OCI-LY3 (cell line): ENCODE measurements around the gene AATF.

Experiments used
- H2AFZ ChIP-seq: fragments of 200-600, 300-600 bp; shearing (Covaris generic); 2 replicates; pipeline ENCODE4 v1.6.0; 2014; ENCODE audit warnings: antibody characterized with exemption, low read depth, low read length
- H3K27ac ChIP-seq: fragments of 200-600, 300-600 bp; sonication (generic); 2 replicates; pipeline ENCODE4 v1.5.1; 2014; ENCODE audit warnings: mild to moderate bottlenecking, low read length, moderate library complexity, mixed read lengths
- H3K27me3 ChIP-seq: fragments of 200-600, 300-600 bp; sonication (generic); 2 replicates; pipeline ENCODE4 v1.6.1; 2014; ENCODE audit warnings: low read depth, low read length, mixed read lengths
- H3K36me3 ChIP-seq: fragments of 200-600, 300-600 bp; sonication (generic); replicated peaks from 2 replicates; pipeline ENCODE3; 2014; ENCODE audit warnings: low read depth, low read length, mixed read lengths
- H3K4me1 ChIP-seq: fragments of 300-600, 200-600 bp; sonication (generic); 2 replicates; pipeline ENCODE4 v1.6.1; 2014; ENCODE audit warnings: low read length, mixed read lengths
- H3K4me2 ChIP-seq: fragments of 200-600, 300-600 bp; sonication (generic); 2 replicates; pipeline ENCODE4 v1.6.1; 2014; ENCODE audit warnings: low read length, mixed read lengths
- H3K4me3 ChIP-seq: fragments of 300-600, 200-600 bp; sonication (generic); 2 replicates; pipeline ENCODE4 v1.5.1; 2014; ENCODE audit warnings: antibody characterized with exemption, mild to moderate bottlenecking, low read length, moderate library complexity
- H3K79me2 ChIP-seq: fragments of 300-600, 200-600 bp; shearing (Covaris generic); 2 replicates; pipeline ENCODE4 v1.6.1; 2014; ENCODE audit warnings: mild to moderate bottlenecking, low read length, mixed read lengths
- H3K9ac ChIP-seq: fragments of 300-600, 200-600 bp; shearing (Covaris generic); 2 replicates; pipeline ENCODE4 v1.6.0; 2014; ENCODE audit warnings: mild to moderate bottlenecking, low read length, moderate library complexity
- H3K9me3 ChIP-seq: fragments of 200-600, 300-600 bp; shearing (Covaris generic); 2 replicates; pipeline ENCODE4 v1.6.1; 2014; ENCODE audit warnings: low read length, mixed read lengths; ENCODE audit not compliant: insufficient read depth
- H4K20me1 ChIP-seq: fragments of 200-600, 300-600 bp; sonication (generic); 2 replicates; pipeline ENCODE4 v1.6.1; 2016; ENCODE audit warnings: low read length, mixed read lengths; ENCODE audit not compliant: insufficient read depth
- CTCF ChIP-seq: fragments of 200-600, 300-600 bp; sonication (generic); IDR thresholded peaks from 2 replicates; pipeline ENCODE4 v1.5.1; 2014; ENCODE audit warnings: antibody characterized with exemption, low read length, low read depth
- EZH2phosphoT487 ChIP-seq: fragments of 200-600 bp; shearing (Covaris generic); IDR thresholded peaks from 2 replicates; pipeline ENCODE4 v1.6.1; 2018; ENCODE audit warnings: antibody characterized with exemption, mixed run types, low read depth

AATF gene

DNA sequence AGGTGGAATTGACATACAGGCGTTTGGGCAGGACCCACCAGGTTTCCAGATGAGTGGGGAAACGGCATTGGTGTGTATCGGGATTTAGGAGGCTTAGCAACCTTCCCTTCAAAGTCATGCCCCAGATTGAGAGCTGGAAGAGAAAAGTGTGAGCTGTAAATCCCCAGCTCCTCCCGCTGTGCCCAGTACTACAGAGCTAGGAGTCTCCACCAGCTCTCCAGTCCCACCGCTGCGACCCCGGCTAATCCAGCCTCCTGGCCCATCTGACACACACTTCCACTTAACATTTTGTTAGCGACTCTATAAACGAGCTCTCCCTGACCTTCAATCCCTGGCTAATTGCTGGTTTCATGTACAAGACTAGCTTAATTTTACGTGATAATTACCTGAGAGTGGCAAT, 41.3 kb upstream of the AATF start:
- Histone ChIP-seq H3K9ac (no peak overlapping the region), H3K79me2 (no peaks in the 10 kb centered on the region), H2AFZ (no peak overlapping the region), H3K27me3 (peaks cover 33% of the 10 kb centered on the region), H3K27ac (no peak overlapping the region), H3K36me3 (no peaks in the 10 kb centered on the region), H3K9me3 (no peaks in the 10 kb centered on the region), H3K4me1 (no peaks in the 10 kb centered on the region), H3K4me2 (no peak overlapping the region), H4K20me1 (no peaks in the 10 kb centered on the region), H3K4me3 (no peak overlapping the region)
- TF ChIP-seq CTCF (no peak), EZH2phosphoT487 (no peak)

- Histone ChIP-seq H2AFZ (no peak overlapping the region), H3K4me3 (no peak overlapping the region), H3K9ac (no peak overlapping the region), H3K27me3 (peaks cover 29% of the 10 kb centered on the region), H3K79me2 (no peaks in the 10 kb centered on the region), H3K27ac (no peak overlapping the region), H3K4me2 (no peak overlapping the region), H3K36me3 (no peaks in the 10 kb centered on the region), H3K4me1 (no peaks in the 10 kb centered on the region), H4K20me1 (no peaks in the 10 kb centered on the region), H3K9me3 (no peaks in the 10 kb centered on the region)
- TF ChIP-seq CTCF (no peak), EZH2phosphoT487 (no peak)
Observed at GRCh38 chr17:36910513-36910912, 38.2 kb upstream of the AATF start.

DNA sequence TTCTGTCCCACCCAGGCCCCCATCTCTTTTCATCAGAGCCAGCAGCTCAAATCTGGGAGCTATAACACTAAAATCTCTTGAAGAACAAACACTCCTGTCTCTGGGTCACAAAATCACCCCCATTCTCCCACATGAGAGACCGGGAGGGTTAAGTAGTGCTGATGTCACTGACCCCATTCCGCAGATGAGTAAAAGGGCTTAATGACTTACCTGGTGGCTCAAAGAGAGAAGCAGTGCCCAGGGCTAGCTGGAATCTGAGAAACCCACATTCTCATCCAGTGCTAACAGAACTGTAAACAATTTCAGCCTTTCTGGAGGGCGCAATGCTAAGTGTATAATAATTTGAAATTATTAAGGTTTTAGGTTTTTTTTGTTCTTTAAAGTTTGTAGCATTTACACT, 37.8 kb upstream of the AATF start:
- H3K9me3 ChIP-seq: no peaks in the 10 kb centered on the region
- H3K27me3 ChIP-seq: peaks cover 29% of the 10 kb centered on the region
- H3K4me3 ChIP-seq: no peak overlapping the region
- TF ChIP-seq CTCF: no peak
- TF ChIP-seq EZH2phosphoT487: no peak
- H3K36me3 ChIP-seq: no peaks in the 10 kb centered on the region
- no peak overlapping the region for H2AFZ ChIP-seq
- H3K4me1 ChIP-seq: no peaks in the 10 kb centered on the region
- no peak overlapping the region for H3K27ac ChIP-seq
- H3K79me2 ChIP-seq: no peaks in the 10 kb centered on the region
- no peak overlapping the region for H3K4me2 ChIP-seq
- H3K9ac ChIP-seq: no peak overlapping the region
- no peaks in the 10 kb centered on the region for H4K20me1 ChIP-seq

DNA sequence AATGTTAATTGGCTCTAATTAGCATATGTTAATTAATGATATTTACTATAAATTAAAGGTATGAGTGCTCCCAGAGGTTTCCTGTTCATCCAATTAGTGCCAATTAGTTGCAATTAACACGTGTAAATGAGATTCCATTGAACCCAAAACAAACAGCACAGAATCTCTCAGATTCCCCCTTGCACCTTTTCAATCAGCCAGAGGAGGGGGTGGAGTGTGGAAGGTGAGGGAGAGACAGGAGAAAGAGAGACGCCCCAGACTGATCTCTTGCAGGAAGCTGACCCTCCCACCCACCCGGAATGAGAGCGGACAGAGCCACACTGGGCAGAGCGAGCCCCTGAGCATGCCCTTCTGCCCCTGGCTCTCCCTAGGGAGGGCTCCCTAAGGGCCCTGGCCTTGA, 35.6 kb upstream of the AATF start:
- Histone ChIP-seq H3K4me2 (no peak overlapping the region), H3K27ac (no peak overlapping the region), H2AFZ (no peak overlapping the region), H3K4me3 (no peak overlapping the region), H3K9ac (no peak overlapping the region), H3K36me3 (no peaks in the 10 kb centered on the region), H3K27me3 (peaks cover 21% of the 10 kb centered on the region), H4K20me1 (no peaks in the 10 kb centered on the region), H3K4me1 (no peaks in the 10 kb centered on the region), H3K9me3 (no peaks in the 10 kb centered on the region), H3K79me2 (no peaks in the 10 kb centered on the region)
- no peak for TF ChIP-seq EZH2phosphoT487
- no peak for TF ChIP-seq CTCF
